Stimulated activated CD8-positive, alpha-beta memory T cell treated with anti-CD3 and anti-CD28 coated beads, Interleukin-12 subunit alpha, Interleukin-12 subunit beta, amount 100 ng/mL, for 24 hours (primary cell): ENCODE results near the gene CD2.
A peak's percentile ranks its signal among the peaks of the same experiment; 100 is the strongest.

Source experiments
- DNase-seq: peaks from one replicate; pipeline ENCODE4 v3.0.0-alpha.2; 2020; ENCODE audit errors: extremely low read depth

The CD2 gene, protein sequence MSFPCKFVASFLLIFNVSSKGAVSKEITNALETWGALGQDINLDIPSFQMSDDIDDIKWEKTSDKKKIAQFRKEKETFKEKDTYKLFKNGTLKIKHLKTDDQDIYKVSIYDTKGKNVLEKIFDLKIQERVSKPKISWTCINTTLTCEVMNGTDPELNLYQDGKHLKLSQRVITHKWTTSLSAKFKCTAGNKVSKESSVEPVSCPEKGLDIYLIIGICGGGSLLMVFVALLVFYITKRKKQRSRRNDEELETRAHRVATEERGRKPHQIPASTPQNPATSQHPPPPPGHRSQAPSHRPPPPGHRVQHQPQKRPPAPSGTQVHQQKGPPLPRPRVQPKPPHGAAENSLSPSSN

DNA sequence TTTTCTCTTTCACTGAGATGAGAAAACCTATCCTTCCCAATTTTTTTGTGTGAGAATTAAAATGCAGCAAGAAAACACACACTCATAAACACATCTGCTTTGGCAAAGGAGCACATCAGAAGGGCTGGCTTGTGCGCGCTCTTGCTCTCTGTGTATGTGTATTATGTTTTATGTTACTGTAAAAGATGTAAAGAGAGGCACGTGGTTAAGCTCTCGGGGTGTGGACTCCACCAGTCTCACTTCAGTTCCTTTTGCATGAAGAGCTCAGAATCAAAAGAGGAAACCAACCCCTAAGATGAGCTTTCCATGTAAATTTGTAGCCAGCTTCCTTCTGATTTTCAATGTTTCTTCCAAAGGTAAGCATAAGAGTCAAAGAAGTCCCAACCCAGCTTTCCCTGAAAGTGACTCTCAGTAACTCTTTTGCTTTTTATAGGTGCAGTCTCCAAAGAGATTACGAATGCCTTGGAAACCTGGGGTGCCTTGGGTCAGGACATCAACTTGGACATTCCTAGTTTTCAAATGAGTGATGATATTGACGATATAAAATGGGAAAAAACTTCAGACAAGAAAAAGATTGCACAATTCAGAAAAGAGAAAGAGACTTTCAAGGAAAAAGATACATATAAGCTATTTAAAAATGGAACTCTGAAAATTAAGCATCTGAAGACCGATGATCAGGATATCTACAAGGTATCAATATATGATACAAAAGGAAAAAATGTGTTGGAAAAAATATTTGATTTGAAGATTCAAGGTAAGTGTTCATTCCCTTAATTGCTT is at the start of gene CD2:
CD2 (plus strand) TSS at position 233 of the 780 bp plus-strand sequence; CDS start at position 296, 63 bp downstream.
- no peak for DNase-seq

DNA sequence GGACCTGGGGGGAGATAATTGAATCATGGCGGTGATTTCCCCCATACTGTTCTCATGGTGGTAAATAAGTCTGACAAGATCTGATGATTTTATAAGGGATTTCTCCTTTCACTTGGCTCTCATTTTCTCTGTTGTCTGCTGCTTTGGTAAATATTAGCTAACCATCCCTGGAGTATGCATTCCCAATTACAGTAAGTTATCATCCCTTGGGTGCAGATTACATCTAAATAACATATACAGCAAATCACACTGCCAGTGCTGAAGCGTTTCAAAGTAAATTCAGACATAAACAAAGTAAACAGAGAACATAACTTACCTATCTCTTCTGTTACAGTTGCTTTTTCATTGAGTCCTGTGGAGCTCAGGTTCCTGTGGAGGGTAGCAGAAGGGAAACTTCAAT is 48.1 kb upstream of the CD2 start:
- DNase-seq: no peak

DNA sequence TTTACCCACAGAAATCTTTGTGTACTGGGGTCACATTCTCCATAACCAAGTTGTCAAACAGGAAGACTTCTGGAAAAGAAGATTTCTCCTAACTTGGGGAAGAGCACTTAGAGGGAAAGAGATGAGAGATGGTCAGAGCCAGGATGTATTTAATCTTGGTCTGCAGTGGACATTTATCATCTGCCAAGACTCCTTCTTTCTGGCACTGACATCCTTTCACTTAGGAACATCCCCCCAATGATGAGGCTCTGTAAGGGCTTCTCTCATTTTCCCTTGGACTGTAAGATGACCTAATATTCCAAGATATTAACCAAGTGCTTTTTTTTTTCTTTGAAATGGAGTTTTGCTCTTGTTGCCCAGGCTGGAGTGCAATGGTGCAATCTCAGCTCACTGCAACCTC is 47.4 kb upstream of the CD2 start:
- DNase-seq: no peak

DNA sequence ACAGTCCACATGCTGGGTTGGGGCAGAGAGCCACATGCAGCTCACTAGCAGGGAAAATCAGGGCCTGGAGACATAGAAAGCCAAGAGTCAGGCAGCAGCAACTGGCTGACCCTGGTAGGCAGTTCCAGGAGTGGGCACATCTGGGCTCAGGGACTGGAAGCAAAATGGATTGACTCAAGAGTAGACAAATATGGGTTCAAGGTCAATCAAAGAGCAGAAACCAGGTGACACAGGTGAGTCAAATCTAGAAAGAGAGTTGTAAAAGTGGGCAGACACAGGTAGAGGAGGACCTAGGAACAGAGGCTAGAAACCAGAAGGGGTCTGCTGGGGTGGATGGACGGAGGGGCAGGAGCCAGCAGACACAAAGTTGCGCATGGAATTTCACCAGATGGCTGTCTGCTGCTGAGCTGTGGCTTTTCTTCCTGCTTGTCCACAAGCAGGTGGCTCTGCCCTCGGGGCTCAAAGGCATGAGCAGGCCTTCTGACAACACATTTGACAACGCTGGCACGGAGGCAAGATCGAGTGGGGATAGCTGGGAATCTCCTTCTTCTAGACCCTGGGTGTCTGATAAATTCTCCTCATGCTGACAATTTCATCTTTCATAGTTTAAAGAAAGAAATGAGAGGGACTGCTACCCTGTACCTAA is 45.9 kb upstream of the CD2 start:
- no peak for DNase-seq

DNA sequence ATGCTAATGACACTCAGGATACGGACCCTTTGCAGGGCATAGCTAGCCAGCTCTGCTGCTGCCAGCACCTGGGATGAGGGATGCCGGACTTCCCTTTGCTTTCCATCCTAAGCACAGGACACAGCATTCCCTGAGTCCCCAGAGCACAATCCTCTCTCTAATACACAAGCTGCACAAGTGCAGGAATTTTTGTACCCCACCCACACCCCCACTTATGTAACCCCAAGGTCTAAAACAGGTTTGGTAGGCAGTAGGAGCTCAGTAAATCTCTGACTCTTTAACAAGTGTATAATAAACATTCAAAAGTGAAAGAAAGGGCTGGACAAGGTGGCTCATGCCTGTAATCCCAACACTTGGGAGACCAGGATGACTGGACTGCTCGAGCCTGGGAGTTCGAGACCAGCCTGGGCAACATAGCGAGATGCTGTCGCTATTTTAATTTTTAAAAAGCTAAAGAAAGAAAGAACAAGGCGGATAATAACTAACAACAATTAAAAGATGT is 44.5 kb upstream of the CD2 start:
- DNase-seq: no peak

DNA sequence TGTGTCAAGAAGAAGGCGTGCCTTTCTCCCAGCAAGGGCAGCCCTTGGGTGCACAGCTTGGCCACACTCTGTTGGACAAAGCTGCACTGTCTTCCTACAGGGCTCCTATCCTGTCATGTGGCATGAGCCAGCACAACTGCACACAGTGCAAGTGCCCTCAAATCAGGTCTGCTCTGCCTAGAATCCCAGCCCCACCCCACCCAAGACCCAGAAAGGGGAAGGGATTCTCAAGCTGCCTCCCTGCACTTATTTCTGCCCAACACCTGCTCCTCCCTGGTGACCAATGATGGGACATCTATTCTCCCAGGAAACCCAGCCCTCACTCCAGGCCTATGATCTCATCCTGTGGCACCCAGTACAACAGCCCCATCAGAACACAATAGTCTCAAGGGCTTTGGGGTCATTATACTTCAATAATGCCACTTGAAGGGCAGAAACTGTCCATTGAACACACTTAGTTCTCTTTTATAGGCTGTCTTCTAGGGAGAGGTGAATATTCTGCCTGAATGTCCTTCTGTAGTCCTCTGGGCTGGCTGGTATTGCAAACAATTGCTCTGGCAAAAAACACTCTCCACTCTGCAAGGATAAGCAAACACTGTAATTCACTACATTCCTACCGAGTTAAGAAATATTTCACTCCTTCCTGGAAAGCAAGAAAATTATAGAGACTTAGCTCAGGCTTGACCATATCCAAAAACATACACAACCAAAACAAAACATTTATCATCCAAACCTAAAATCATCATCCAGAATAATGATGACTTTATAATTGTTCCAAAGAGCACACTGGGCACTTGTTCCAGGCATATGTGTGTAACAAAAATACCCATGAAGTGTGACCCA is 43.6 kb upstream of the CD2 start:
- no peak for DNase-seq

DNA sequence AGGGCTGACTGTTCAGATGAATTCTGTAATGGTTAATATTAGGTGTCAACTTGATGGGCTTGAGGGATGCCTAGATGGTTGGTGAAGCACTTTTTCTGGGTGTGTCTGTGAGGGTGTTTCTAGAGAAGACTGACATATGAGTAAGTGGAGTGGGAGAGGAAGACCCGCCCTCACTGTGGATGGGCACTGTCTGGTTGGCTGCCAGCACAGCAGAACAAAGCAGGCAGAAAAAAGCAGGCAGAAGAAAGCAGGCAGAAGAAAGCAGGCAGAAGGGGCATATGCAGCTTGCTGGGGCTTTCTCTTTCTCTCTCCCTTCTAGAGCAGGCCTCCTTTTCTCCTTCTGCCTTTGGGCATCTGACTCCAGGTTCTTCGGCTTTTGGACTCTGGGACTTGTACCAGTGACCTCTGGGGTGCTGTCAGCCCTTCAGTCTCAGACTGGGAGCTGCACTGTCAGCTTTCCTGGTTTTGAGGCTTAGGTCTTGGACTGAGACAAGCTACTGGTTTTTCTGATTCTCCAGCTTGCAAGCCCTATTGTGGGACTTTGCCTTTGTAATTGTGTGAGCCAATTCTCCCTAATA is 42.9 kb upstream of the CD2 start:
- DNase-seq: peak; percentile 2

DNA sequence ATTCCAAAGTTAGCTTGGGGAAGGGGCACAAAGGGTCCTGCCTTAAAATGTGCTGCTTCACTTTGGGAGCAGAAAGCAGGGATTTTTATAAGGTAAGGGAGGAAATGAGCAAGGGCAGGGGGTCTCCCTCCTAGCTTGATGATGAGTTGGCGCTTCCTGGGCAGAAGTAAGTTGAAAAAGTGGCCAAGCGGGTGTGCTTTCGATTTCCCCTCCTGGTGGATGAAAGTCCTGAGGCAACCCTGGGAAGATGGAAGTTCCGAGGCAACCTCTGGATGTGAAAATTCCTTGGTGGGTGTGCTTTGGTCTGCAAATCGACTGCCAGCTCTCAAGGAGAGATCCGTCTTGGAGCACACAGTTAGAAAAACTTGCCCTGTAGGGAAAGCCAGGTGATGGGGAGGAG is 41.7 kb upstream of the CD2 start:
- DNase-seq: no peak

DNA sequence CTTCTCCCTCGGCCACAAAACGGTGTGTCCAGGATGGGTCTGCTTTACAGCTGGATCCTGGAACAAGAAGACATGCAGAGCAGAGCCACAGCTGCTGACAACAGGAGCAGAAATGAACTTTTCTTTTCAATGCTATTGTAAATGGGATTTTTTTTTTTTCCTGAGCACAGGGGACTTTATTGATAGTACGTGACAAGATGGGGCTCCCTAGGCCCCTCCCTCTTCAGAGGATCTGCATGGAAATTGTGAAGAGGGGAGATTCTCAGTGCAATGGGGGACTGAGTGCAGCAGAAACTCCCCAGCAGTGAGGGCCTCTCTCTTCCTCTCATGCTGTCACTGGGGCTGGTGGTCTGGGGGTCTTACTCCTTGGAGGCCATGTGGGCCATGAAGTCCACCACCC is 40.8 kb upstream of the CD2 start:
- no peak for DNase-seq

DNA sequence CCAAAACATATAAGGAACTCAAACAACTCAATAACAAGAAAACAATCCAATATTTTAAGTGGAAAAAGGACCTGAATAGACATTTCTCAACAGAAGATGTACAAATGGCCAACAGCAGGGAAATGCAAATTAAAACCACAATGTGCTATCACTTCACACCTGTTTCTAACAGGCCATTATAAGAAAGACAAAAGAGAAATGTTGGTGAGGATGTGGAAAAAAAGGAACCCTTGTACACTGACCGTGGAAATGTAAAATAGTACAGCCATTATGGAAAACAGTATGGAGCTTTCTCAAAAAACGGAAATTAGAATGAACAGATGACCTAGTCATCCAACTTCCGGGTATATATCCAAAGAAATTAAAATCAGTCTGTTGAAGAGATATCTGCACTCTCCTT is 37.8 kb upstream of the CD2 start:
- no peak for DNase-seq

DNA sequence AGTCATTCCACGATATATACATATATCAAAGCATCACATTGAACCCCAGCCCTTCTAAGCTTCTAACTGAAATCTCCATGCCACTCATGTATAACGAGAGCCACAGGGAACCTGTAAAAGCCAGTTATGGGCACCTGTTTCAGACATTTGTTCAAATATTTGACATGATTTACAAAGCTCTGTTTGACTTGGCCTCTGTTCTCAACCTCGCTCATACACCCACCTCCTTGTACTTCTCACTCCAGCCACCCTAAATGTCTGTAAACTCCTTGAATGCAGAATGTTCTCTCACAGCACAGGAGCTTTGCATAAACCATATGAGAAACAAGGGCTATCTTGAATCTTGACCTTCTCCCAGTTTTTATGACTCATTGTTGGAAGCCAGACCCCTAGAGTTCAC is 36.9 kb upstream of the CD2 start:
- no peak for DNase-seq

DNA sequence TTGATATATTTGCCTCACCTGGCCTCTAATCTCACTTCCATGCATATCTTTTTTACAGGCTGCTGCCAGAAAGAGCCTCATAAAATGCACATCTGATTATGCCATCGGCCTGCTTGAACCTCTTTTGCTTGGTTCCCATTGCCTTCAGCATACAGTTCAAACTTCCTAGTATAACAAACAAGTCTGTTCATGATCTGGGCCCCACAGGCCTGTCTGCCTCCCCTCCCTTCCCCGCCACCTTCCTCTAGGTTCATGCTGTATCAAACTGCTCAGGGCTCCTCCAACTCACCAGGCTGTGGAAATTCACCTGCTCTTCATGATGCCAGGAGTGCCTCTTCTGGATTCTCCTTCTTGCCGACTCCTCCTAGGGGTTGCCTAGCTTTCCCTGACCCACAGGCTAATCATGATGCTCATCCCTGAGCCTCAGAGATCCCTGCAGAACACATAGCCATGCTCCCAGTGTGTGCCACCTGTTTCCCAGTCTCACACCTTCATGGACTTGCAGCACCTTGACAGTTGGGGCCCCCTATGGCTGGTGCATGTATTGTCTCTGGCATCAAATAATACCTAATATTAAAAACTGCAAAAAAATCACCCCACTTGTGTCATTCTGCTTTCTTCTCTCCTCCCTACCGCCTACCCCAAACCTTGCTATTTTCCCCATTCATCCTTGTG is 33.7 kb upstream of the CD2 start:
- DNase-seq: no peak

DNA sequence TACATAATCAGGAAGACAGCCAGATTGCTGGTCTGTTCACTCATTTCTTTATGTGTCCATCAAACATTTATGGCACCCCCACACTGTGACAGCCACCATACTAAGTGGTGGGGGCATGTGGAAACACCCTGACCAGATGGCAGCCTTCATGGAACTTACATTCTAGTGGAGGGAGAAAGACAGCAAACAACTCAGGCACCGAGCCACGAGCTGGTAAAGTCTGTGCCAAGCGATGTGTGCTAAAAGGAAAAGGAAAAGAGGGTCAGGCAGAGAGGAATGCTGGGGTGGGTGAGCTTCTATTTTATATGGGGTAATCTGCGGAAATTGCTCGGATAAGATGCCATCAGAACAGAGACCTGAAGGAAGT is 33.2 kb upstream of the CD2 start:
- DNase-seq: no peak

DNA sequence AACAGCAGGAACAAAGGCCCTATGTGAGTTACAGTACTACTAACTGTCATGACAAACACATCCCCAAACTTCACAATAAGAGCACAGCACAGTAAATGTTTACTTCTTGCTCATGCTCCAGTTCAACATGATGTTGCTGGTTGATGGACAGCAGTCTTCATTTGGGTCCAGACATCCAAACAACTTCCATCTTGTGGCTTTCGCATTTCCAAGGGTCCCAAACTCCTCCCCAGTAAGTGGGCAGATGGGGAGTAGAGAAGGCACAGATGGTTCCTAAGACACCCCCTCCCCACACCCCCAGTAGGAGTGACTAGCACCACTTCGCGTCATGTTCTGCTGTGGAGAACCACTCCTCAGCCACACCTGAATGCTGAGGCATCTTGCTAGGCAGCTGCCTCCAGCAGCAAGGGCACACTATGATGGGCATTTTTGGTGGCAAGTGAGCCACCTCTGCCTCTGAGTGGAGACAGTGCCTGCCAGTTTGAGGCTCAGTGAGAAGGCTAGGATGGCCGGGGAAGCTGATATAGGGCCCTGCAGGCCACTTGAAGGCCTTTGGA is 32.7 kb upstream of the CD2 start:
- no peak for DNase-seq

DNA sequence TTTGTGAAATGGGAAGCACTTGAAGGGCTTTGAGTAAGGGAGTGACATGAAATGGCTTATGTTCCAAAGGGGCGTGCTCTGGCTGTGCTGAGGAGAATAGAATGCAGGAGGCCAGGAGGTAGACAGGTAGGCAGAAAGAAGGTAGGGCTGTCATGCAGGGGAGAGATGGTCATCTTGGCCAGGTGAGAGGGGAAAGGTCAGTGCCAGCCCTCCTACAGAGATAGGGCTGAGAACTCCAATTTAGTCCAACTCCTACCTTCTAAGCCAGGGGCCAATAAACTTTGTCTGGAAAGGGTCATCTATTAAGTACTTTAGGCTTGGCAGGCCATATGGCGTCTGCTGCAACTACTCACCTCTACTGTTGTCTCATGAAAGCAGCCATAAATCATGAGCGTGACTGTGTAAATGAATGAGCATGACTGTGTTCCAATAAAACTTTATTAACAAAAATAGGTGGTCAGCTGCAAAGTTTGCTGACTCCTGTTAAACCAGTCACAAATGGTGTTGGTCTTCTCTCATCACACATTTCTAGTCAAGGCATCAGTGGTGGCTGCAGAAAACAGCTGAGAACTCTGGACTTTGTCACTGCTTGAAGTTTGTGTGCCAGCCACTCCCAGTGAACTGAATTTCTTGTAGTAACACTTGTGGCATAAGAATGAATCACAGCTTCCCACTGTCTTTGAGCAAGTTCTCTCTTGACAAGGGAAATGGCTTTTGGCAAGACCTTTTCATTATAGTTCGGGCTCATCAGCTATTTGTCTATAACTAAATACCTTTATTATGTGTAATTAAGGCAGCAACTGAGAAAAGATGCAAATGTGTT is 32.0 kb upstream of the CD2 start:
- DNase-seq: no peak

DNA sequence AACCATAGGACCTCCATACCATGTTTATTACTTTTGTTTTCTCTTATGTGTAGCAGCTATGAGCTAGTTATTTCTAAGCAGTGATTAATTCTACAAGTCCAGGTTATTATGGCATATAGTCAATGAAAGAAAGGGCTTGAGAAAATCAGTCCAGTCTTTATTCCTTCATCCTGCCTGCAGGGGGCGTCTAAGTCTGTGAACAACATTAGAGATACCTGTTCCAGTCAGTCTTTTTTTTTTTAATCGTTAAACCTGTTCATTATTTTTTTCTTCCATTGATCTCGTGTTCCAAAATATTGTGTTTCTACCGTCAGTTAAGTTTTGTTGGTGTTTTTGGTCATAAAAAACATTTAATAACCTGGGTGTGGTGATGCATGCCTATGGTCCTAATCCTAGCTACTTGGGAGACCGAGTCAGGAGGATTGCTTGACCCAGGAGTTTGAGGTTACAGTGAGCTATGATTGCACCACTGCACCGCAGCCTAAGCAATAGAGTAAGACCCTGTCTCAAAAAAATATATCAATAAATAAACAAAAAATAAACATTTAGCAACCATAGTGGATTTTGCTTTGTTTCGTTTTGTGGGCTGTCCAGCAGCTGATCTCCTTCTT is 29.4 kb upstream of the CD2 start:
- peak; percentile 51 for DNase-seq

DNA sequence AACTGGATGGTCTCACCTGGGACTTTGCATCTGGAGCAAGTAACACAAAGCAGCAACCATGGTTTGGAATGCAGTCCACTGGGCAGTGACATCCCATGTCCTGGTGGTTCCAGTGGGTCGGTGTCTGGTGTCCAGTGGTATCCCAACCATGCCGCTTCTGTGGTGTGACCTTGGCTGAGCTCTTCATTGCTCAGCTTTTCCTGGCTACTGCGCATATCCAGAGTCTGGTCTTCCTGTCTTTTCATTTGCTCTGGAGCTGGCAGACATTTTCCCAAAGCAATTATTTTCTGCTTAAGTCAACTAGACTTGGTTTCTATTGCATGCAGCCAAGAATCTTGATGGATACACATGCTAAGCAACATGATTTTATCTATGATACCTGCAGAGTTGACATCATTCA is 28.4 kb upstream of the CD2 start:
- DNase-seq: no peak

DNA sequence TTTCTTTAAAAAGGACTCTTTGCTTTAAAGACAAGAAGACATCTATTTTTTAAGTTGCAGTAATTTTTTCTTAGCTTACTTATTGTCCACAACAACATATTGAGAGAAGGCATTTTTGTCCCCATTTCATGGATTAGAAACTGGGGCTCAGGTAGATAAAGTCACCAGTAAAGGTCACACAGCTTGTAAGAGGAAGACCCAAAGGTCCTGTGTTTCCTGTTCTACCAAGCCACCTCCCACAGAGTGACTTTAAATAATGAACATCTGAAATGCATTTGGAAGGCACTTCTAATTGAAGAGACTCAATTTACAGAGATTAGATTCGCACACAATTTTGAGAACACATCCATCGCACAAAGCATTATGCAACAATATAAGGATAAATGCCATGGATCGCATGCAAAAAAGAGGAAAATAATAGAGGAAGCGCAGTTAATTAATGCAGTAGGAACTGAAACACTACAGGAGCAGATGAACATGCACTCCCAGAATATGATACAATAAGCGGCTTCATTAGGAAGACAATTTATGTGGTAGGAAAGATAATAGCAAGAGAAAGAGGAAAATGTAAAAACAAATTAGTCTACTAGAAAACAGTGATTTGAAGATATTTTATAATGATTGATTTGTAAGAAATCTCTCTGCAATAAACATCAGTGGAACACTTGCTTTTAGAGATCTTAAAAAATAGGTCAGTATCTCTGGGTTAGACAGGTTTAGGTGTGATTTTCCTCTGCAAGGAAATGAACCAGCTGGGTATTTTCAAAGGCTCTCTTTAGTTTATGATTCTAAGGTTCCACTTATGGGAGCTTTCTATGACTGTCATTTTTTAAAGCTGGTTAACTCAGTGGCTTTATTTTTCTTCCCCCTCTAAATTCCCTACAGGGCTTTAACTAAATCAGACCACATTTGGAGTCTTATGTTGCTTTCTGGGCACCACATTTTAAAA is 27.1 kb upstream of the CD2 start:
- no peak for DNase-seq
